ENCODE measurements around the gene RIPOR2. TPM values are rescaled to one million over a fixed set of nuclear protein-coding genes. Genes with fewer than 3 reads are reported as not detected.

The RIPOR2 gene
- total RNA-seq, 2 experiments from 2014 or later = 18.0 to 28.9 TPM

DNA sequence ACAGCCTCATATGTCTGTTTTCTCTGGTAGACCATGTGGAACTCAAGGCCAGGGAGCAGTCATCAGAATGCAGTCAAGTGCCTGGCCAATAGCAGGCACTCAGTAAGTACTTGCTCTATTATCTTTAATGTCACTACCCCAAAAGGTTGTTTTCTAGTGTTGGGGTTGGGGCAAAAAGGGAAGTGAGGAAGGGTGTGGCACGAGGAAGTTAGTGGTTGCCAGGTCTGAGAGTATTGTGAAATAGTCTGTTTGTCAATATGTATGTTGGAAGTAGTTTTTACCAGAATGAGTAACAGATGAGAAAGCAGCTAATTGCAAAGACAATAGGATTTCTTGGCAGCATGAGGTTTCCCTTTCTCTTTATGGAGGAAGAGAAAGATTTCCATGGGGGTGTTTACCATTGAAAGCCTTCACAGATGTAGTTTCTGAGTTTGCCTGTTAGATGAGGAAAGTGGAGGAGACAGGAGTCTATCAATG lies 77.5 kb downstream of the RIPOR2 start:
- Histone ChIP-seq H3K27ac (ENCODE audit: low read depth, low read length, poor library complexity, severe bottlenecking) (peak overlapping the region; percentile 82), H2AFZ (ENCODE audit: low read length) (no peak overlapping the region), H3K79me2 (ENCODE audit: insufficient read depth, low read depth, low read length) (peaks cover 4% of the 10 kb centered on the region; the same call in 1 of the 2 replicates), H3K4me1 (ENCODE audit: insufficient read depth, low read length, poor library complexity, severe bottlenecking) (peaks cover 80% of the 10 kb centered on the region), H3K9me3 (ENCODE audit: low read length) (no peaks in the 10 kb centered on the region), H3K4me3 (ENCODE audit: low read depth, low read length, poor library complexity, severe bottlenecking) (peak overlapping the region; percentile 1), H3K9me2 (ENCODE audit: insufficient read depth, low read length) (no peaks in the 10 kb centered on the region), H4K20me1 (ENCODE audit: insufficient read depth, low read length) (no peaks in the 10 kb centered on the region), H3K36me3 (ENCODE audit: insufficient read depth, low read length) (peaks cover 66% of the 10 kb centered on the region), H3K4me2 (ENCODE audit: low read length) (peak overlapping the region; percentile 69)
- BruUV-seq (replicated peaks) = no TSS peak
- peak; percentile 70 for DNase-seq (ENCODE audit: low spot score)
- POLR2A ChIA-PET = interaction anchor here (0.6 to 2.3 kb wide), 7 partner anchors 23 to 242 kb away, joined by 3 to 10 read pairs (median 3); partner anchors contain the start of gene RIPOR2
- CTCF ChIA-PET (ENCODE audit: unreplicated experiment) = interaction anchor here (1.0 to 2.6 kb wide), 2 partner anchors 67 to 133 kb away, joined by 3 to 32 read pairs; no protein-coding TSS in a partner anchor
- intact Hi-C loops (cut with micrococcal nuclease; ENCODE audit: unreplicated experiment) = loop anchor here (1.0 kb wide), 2 partner anchors 52 to 71 kb away; no protein-coding TSS in a partner anchor
- TF ChIP-seq, protein P1, sequence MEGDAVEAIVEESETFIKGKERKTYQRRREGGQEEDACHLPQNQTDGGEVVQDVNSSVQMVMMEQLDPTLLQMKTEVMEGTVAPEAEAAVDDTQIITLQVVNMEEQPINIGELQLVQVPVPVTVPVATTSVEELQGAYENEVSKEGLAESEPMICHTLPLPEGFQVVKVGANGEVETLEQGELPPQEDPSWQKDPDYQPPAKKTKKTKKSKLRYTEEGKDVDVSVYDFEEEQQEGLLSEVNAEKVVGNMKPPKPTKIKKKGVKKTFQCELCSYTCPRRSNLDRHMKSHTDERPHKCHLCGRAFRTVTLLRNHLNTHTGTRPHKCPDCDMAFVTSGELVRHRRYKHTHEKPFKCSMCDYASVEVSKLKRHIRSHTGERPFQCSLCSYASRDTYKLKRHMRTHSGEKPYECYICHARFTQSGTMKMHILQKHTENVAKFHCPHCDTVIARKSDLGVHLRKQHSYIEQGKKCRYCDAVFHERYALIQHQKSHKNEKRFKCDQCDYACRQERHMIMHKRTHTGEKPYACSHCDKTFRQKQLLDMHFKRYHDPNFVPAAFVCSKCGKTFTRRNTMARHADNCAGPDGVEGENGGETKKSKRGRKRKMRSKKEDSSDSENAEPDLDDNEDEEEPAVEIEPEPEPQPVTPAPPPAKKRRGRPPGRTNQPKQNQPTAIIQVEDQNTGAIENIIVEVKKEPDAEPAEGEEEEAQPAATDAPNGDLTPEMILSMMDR (conservative IDR thresholded peaks at IDR 0.05; ENCODE audit: low read length) = no peak
- no peak for TF ChIP-seq EZH2phosphoT487 (IDR thresholded peaks at IDR 0.05; ENCODE audit: borderline replicate concordance, low read depth, low read length)

- DNase-seq (ENCODE audit: low spot score) = peak; percentile 47
- H3K4me2 ChIP-seq (ENCODE audit: low read length) = peak overlapping the region; percentile 69
- H3K79me2 ChIP-seq (ENCODE audit: insufficient read depth, low read depth, low read length) = peaks cover 4% of the 10 kb centered on the region; the same call in 1 of the 2 replicates
- no TSS peak for BruUV-seq (replicated peaks)
- peaks cover 70% of the 10 kb centered on the region for H3K36me3 ChIP-seq (ENCODE audit: insufficient read depth, low read length)
- POLR2A ChIA-PET = interaction anchor here (0.8 to 2.3 kb wide), 10 partner anchors 26 to 160 kb away, joined by 3 to 10 read pairs (median 4); partner anchors contain the start of gene RIPOR2
- H3K4me3 ChIP-seq (ENCODE audit: low read depth, low read length, poor library complexity, severe bottlenecking) = no peak overlapping the region
- TF ChIP-seq, protein P1 (conservative IDR thresholded peaks at IDR 0.05; ENCODE audit: low read length) = no peak
- TF ChIP-seq EZH2phosphoT487 (IDR thresholded peaks at IDR 0.05; ENCODE audit: borderline replicate concordance, low read depth, low read length) = no peak
- CTCF ChIA-PET (ENCODE audit: unreplicated experiment) = interaction anchor here (0.6 to 2.6 kb wide), 10 partner anchors 11 to 213 kb away, joined by 3 to 32 read pairs (median 3); no protein-coding TSS in a partner anchor
- no peaks in the 10 kb centered on the region for H3K9me3 ChIP-seq (ENCODE audit: low read length)
- H3K4me1 ChIP-seq (ENCODE audit: insufficient read depth, low read length, poor library complexity, severe bottlenecking) = peaks cover 69% of the 10 kb centered on the region
- H3K27ac ChIP-seq (ENCODE audit: low read depth, low read length, poor library complexity, severe bottlenecking) = peak overlapping the region; percentile 82
- intact Hi-C loops (cut with micrococcal nuclease; ENCODE audit: unreplicated experiment) = loop anchor here (1.0 kb wide), 4 partner anchors 79 to 213 kb away; no protein-coding TSS in a partner anchor
- H4K20me1 ChIP-seq (ENCODE audit: insufficient read depth, low read length) = no peaks in the 10 kb centered on the region
- H3K9me2 ChIP-seq (ENCODE audit: insufficient read depth, low read length) = no peaks in the 10 kb centered on the region
- H2AFZ ChIP-seq (ENCODE audit: low read length) = no peak overlapping the region
These were observed 78.7 kb downstream of the RIPOR2 start for GRCh38 chr6:24856901-24857670.

Measured in OCI-LY7 (cell line).